Fibroblast of lung (primary cell): Measurements from ENCODE around the gene BST2. TPM values are rescaled to one million over a fixed set of nuclear protein-coding genes. Genes with fewer than 3 reads are reported as not detected.

Experiments used
- DNase-seq, 2 donors: peaks; one replicate each; pipeline versions ENCODE4 v3.0.0 to v3.0.0-alpha.2; 2010; ENCODE audit warnings: low read depth in 2 of 2
- H2AFZ ChIP-seq: 2 replicates; pipeline ENCODE4 v1.5.1; 2012; ENCODE audit warnings: low read length, control low read depth, inconsistent platforms
- H3K27ac ChIP-seq: 2 replicates; pipeline ENCODE4 v1.5.1; 2011; ENCODE audit warnings: low read length, control low read depth; ENCODE audit not compliant: insufficient read depth
- H3K27me3 ChIP-seq: 2 replicates; pipeline ENCODE4 v1.5.1; 2011; ENCODE audit warnings: mild to moderate bottlenecking, low read length; ENCODE audit not compliant: control insufficient read depth, insufficient read depth
- H3K36me3 ChIP-seq: 2 replicates; pipeline ENCODE4 v1.5.1; 2011; ENCODE audit warnings: low read length; ENCODE audit not compliant: control insufficient read depth, insufficient read depth
- H3K4me1 ChIP-seq: 2 replicates; pipeline ENCODE4 v1.5.1; 2011; ENCODE audit warnings: low read length; ENCODE audit not compliant: control insufficient read depth, insufficient read depth; ENCODE audit errors: extremely low read depth
- H3K4me2 ChIP-seq: 2 replicates; pipeline ENCODE4 v1.5.1; 2011; ENCODE audit warnings: low read length, control low read depth; ENCODE audit not compliant: insufficient read depth; ENCODE audit errors: extremely low read depth
- H3K4me3 ChIP-seq, 4 experiments: fragments of 200-600 bp in 1 of 4; sonication (generic) in 1 of 4; replicated peaks in 1 of 4; 2 replicates each; pipeline ENCODE4 v1.5.1; 2011 to 2016; ENCODE audit warnings: low read length in 4 of 4, low read depth in 3 of 4, mild to moderate bottlenecking in 3 of 4, control low read depth in 2 of 4, inconsistent platforms in 1 of 4, mixed read lengths in 1 of 4; ENCODE audit not compliant: insufficient read depth in 1 of 4; ENCODE audit errors: control extremely low read depth in 1 of 4
- H3K79me2 ChIP-seq: 2 replicates; pipeline ENCODE4 v1.5.1; 2012; ENCODE audit warnings: mild to moderate bottlenecking, low read length, inconsistent platforms; ENCODE audit not compliant: control insufficient read depth, insufficient read depth
- H3K9ac ChIP-seq: 2 replicates; pipeline ENCODE4 v1.5.1; 2011; ENCODE audit warnings: mild to moderate bottlenecking, low read length, control low read depth; ENCODE audit not compliant: insufficient read depth
- H3K9me3 ChIP-seq: 2 replicates; pipeline ENCODE4 v1.5.1; 2012; ENCODE audit warnings: low read depth, low read length; ENCODE audit not compliant: control insufficient read depth, insufficient read depth
- H4K20me1 ChIP-seq: 2 replicates; pipeline ENCODE4 v1.5.1; 2011; ENCODE audit warnings: low read length; ENCODE audit not compliant: control insufficient read depth, insufficient read depth; ENCODE audit errors: extremely low read depth
- CTCF ChIP-seq, 2 donors: IDR thresholded peaks in 1 of 2; conservative IDR thresholded peaks in 1 of 2; 1 replicate in 1 of 2; 2 replicates in 1 of 2; pipeline ENCODE4 v1.5.1; 2011 to 2012; ENCODE audit warnings: low read length in 2 of 2, control low read depth in 1 of 2, inconsistent platforms in 1 of 2, low read depth in 1 of 2, mild to moderate bottlenecking in 1 of 2
- EZH2 ChIP-seq: IDR thresholded peaks from 2 replicates; pipeline ENCODE4 v1.5.1; 2012; ENCODE audit warnings: low read length, control low read depth, mild to moderate bottlenecking; ENCODE audit errors: missing control alignments
- polyA plus RNA-seq, 2 donors: library from polyadenylated mRNA; depleted of rRNA in 1 of 2; stranded (reverse) in 1 of 2; unstranded in 1 of 2; fragments of >200 nt; gene quantifications; 2 replicates each; pipeline ENCODE4 v1.2.1, GENCODE V29; 2011 to 2012; ENCODE audit warnings: missing spikeins in 1 of 2
- total RNA-seq: library from RNA; depleted of rRNA; stranded (reverse); fragments of >200 nt; gene quantifications from 2 replicates; pipeline ENCODE4 v1.2.1, GENCODE V29; 2014

Gene BST2
- total and polyA plus RNA-seq, 2 donors (not counting 1 experiment from before 2014, with no cell fraction given) = 4.3 to 5.6 TPM

DNA sequence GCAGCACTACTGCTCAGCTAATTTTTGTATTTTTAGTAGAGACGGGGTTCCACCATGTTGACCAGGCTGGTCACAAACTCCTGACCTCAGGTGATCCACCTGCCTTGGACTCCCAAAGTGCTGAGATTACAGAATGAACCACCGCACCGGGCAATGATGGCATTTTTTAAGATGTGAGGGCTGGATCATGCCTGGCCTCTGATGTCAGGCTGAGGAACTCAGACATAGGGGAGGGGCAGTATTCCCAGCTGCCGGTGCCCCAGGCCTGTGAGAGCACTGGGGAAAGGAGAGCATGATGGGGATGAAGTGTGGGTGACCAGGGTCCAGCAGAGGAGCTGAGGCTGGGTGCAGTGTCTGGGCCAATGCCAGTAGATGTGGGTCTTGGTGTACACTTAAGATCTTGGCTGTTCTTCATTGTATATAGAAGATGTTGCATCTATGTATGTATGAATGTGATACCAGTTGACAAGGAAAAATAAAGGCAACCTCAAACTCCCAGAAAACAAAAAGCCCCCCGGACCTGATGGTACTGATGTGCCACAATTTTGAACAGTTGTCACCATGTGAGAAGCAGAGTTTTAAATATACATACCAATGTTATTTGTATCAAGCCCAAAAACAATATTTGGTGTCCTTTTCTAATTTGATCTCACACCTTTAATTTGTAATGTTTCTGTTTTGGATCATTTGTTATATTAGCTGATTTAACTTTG, 24.8 kb downstream of the BST2 start:
- TF ChIP-seq CTCF (conservative IDR thresholded peaks at IDR 0.05 in 1 of 2, IDR thresholded peaks at IDR 0.05 in 1 of 2; ENCODE audit: low read depth in 1 of 2, low read length in 2 of 2) (no peak), EZH2 (no peak)
- Histone ChIP-seq H3K9ac (no peak overlapping the region), H3K27ac (no peak overlapping the region), H3K79me2 (no peaks in the 10 kb centered on the region), H3K9me3 (no peaks in the 10 kb centered on the region), H3K36me3 (no peaks in the 10 kb centered on the region), H4K20me1 (no peaks in the 10 kb centered on the region), H3K27me3 (no peaks in the 10 kb centered on the region), H3K4me1 (no peaks in the 10 kb centered on the region), H3K4me3 (no peak overlapping the region), H2AFZ (no peak overlapping the region), H3K4me2 (no peak overlapping the region)
- no peak for DNase-seq

DNA sequence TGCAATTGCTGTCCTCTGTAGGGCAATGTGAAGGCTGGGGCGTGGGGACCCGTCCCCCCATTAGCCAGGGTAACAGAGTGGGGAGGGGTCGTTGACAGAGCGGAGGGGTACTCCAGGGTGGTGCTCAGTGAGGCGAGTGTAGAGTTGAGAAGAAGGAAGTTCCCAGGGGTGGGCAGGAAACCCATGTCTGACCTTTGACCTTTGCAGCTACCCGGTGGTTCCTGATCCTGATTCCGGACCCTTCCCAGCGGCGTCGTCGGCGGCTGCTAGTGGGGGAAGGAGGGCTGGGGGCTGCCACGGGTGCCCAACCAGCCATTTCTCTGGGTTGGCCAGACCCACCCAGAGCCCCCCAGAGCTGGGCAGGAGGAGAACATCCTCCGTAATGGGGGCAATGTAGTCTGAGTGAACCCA, 26.2 kb downstream of the BST2 start:
- Histone ChIP-seq H3K4me3 (no peak overlapping the region), H3K27me3 (no peaks in the 10 kb centered on the region), H3K9ac (no peak overlapping the region), H3K27ac (no peak overlapping the region), H3K79me2 (no peaks in the 10 kb centered on the region), H2AFZ (no peak overlapping the region), H3K36me3 (no peaks in the 10 kb centered on the region), H3K4me2 (no peak overlapping the region), H3K9me3 (no peaks in the 10 kb centered on the region), H3K4me1 (no peaks in the 10 kb centered on the region), H4K20me1 (no peaks in the 10 kb centered on the region)
- TF ChIP-seq CTCF (conservative IDR thresholded peaks at IDR 0.05 in 1 of 2, IDR thresholded peaks at IDR 0.05 in 1 of 2; ENCODE audit: low read depth in 1 of 2, low read length in 2 of 2) (no peak), EZH2 (no peak)
- no peak for DNase-seq

DNA sequence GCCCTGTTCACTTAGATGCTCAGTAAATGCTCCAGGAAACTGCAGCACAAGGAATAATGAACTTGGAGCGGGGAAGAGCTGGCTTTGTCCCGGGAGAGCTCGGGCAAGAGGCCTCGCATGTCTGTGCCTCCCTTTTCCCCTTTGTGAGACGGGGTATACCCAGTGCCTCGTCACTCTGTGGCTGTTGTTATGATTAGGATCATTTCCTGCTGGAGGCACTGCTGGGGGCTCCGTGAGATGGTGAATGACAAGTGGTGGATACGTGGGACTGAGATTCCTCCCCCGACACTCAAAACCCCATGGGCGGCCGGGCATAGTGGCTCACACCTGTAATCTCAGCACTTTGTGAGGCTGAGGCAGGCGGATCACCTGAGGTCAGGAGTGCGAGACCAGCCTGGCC, 27.2 kb downstream of the BST2 start:
- Histone ChIP-seq H3K4me2 (no peak overlapping the region), H3K79me2 (no peaks in the 10 kb centered on the region), H3K27ac (no peak overlapping the region), H3K9me3 (no peaks in the 10 kb centered on the region), H3K36me3 (no peaks in the 10 kb centered on the region), H3K4me3 (no peak overlapping the region), H2AFZ (no peak overlapping the region), H3K27me3 (no peaks in the 10 kb centered on the region), H4K20me1 (no peaks in the 10 kb centered on the region), H3K4me1 (no peaks in the 10 kb centered on the region), H3K9ac (no peak overlapping the region)
- DNase-seq = no peak
- TF ChIP-seq CTCF (conservative IDR thresholded peaks at IDR 0.05 in 1 of 2, IDR thresholded peaks at IDR 0.05 in 1 of 2; ENCODE audit: low read depth in 1 of 2, low read length in 2 of 2) = no peak
